Activated CD4-positive, alpha-beta T cell treated with anti-CD3 and anti-CD28 coated beads for 1 hour (primary cell): ENCODE data around the gene FAM168A.
"Not testable (repeated sequence)": the region's sequence is repeated elsewhere in the genome, so short reads cannot be mapped to it uniquely, and the experiment has no call there.

Experiments
- DNase-seq: peaks from one replicate; pipeline ENCODE4 v3.0.0-alpha.2; 2020

FAM168A gene

GRCh38 chr11:73465023-73465675 is 132.8 kb downstream of the FAM168A start:
- DNase-seq, result no peak

GRCh38 chr11:73464347-73464746 is 133.6 kb downstream of the FAM168A start:
- DNase-seq, result no peak

- DNase-seq, result no peak
These were observed 134.6 kb downstream of the FAM168A start for GRCh38 chr11:73463359-73463758.

- no peak for DNase-seq
These were observed 135.9 kb downstream of the FAM168A start for GRCh38 chr11:73461964-73462363.

GRCh38 chr11:73461335-73461840 is 136.5 kb downstream of the FAM168A start:
- DNase-seq, result no peak

- no peak for DNase-seq
These were observed 139.7 kb downstream of the FAM168A start for GRCh38 chr11:73458201-73458600.

GRCh38 chr11:73454987-73455386 is 142.9 kb downstream of the FAM168A start:
- DNase-seq, result no peak

- DNase-seq, result no peak
These were observed 144.3 kb downstream of the FAM168A start for GRCh38 chr11:73453562-73453961.

- DNase-seq, result no peak
These were observed 145.2 kb downstream of the FAM168A start for GRCh38 chr11:73452726-73453125.

- no peak for DNase-seq
These were observed 146.0 kb downstream of the FAM168A start for GRCh38 chr11:73451896-73452295.

- no peak for DNase-seq
These were observed 151.1 kb downstream of the FAM168A start for GRCh38 chr11:73446766-73447165.

GRCh38 chr11:73445980-73446379 is 151.9 kb downstream of the FAM168A start:
- no peak for DNase-seq

- DNase-seq, result no peak
These were observed 158.7 kb downstream of the FAM168A start for GRCh38 chr11:73439002-73439843.

GRCh38 chr11:73436859-73437258 is 161.1 kb downstream of the FAM168A start:
- DNase-seq, result not testable (repeated sequence)

- DNase-seq, result no peak
These were observed 166.5 kb downstream of the FAM168A start for GRCh38 chr11:73431396-73431795.

- DNase-seq, result no peak
These were observed 167.6 kb downstream of the FAM168A start for GRCh38 chr11:73430326-73430725.

- no peak for DNase-seq
These were observed 168.7 kb downstream of the FAM168A start for GRCh38 chr11:73429121-73429750.

GRCh38 chr11:73428699-73429098 is 169.2 kb downstream of the FAM168A start:
- DNase-seq, result no peak

- no peak for DNase-seq
These were observed 169.7 kb downstream of the FAM168A start for GRCh38 chr11:73428227-73428626.

GRCh38 chr11:73426219-73426850 is 171.6 kb downstream of the FAM168A start:
- DNase-seq, result no peak

GRCh38 chr11:73425108-73425507 is 172.8 kb downstream of the FAM168A start:
- no peak for DNase-seq

GRCh38 chr11:73423506-73423905 is 174.4 kb downstream of the FAM168A start:
- no peak for DNase-seq

GRCh38 chr11:73422886-73423285 is 175.0 kb downstream of the FAM168A start:
- no peak for DNase-seq
